GM12892 (cell line): Measurements from ENCODE around the gene OR2T5.
"Not testable (repeated sequence)": the region's sequence is repeated elsewhere in the genome, so short reads cannot be mapped to it uniquely, and the experiment has no call there.

ENCODE experiments used
- POLR2A ChIP-seq: IDR thresholded peaks from 2 replicates; pipeline ENCODE4 v1.6.1; 2011; ENCODE audit warnings: low read depth, low read length, control low read depth
- POLR2AphosphoS5 ChIP-seq: IDR thresholded peaks from 2 replicates; pipeline ENCODE4 v1.6.1; 2011; ENCODE audit warnings: low read depth, low read length, control low read depth
- TAF1 ChIP-seq: IDR thresholded peaks from 2 replicates; pipeline ENCODE4 v1.6.1; 2011; ENCODE audit warnings: low read depth, mild to moderate bottlenecking, control low read depth, low read length, borderline replicate concordance

GRCh38 chr1:248475660-248476059, 12.7 kb upstream of the OR2T5 start:
- not testable (repeated sequence) for TF ChIP-seq POLR2A, POLR2AphosphoS5, TAF1
